Fibroblast of skin of abdomen (primary cell): ENCODE data around the gene MYRIP.
"Not testable (repeated sequence)": the region's sequence is repeated elsewhere in the genome, so short reads cannot be mapped to it uniquely, and the experiment has no call there.

Experiments used
- DNase-seq: peaks from one replicate; pipeline ENCODE4 v3.0.0-alpha.2; 2013

The MYRIP gene

GRCh38 chr3:39808467-39809180 is 785 bp upstream of the MYRIP start:
- DNase-seq: no peak

- DNase-seq: no peak
Measured at GRCh38 chr3:39809995-39810595, 686 bp downstream of the MYRIP start.

GRCh38 chr3:39810647-39811161 is 1.3 kb downstream of the MYRIP start:
- no peak for DNase-seq

GRCh38 chr3:39811561-39811960 is 2.2 kb downstream of the MYRIP start:
- DNase-seq: no peak

GRCh38 chr3:39812537-39812936 is 3.1 kb downstream of the MYRIP start:
- no peak for DNase-seq

GRCh38 chr3:39814007-39814406 is 4.6 kb downstream of the MYRIP start:
- peak; percentile 67 for DNase-seq

- DNase-seq: no peak
Measured at GRCh38 chr3:39819899-39820298, 10.5 kb downstream of the MYRIP start.

- not testable (repeated sequence) for DNase-seq
Measured at GRCh38 chr3:39833764-39834163, 24.4 kb downstream of the MYRIP start.

- no peak for DNase-seq
Measured at GRCh38 chr3:39839484-39839883, 30.1 kb downstream of the MYRIP start.

GRCh38 chr3:39843440-39843839 is 34.0 kb downstream of the MYRIP start:
- DNase-seq: no peak

- DNase-seq: no peak
Measured at GRCh38 chr3:39848365-39848764, 39.0 kb downstream of the MYRIP start.

- DNase-seq: no peak
Measured at GRCh38 chr3:39849992-39850715, 40.7 kb downstream of the MYRIP start.

GRCh38 chr3:39850716-39851032 is 41.3 kb downstream of the MYRIP start:
- no peak for DNase-seq

GRCh38 chr3:39855517-39855916 is 46.1 kb downstream of the MYRIP start:
- DNase-seq: no peak

GRCh38 chr3:39869890-39870289 is 60.5 kb downstream of the MYRIP start:
- DNase-seq: no peak

- DNase-seq: peak; percentile 2
Measured at GRCh38 chr3:39870706-39871105, 61.3 kb downstream of the MYRIP start.

GRCh38 chr3:39879581-39879980 is 70.2 kb downstream of the MYRIP start:
- no peak for DNase-seq

GRCh38 chr3:39882111-39882510 is 72.7 kb downstream of the MYRIP start:
- no peak for DNase-seq

GRCh38 chr3:39892068-39892467 is 82.7 kb downstream of the MYRIP start:
- DNase-seq: no peak

- no peak for DNase-seq
Measured at GRCh38 chr3:39896184-39896583, 86.8 kb downstream of the MYRIP start.

GRCh38 chr3:39900462-39901002 is 91.1 kb downstream of the MYRIP start:
- no peak for DNase-seq

GRCh38 chr3:39903253-39903652 is 93.8 kb downstream of the MYRIP start:
- DNase-seq: no peak

GRCh38 chr3:39905788-39906187 is 96.4 kb downstream of the MYRIP start:
- no peak for DNase-seq

- peak; percentile 3 for DNase-seq
Measured at GRCh38 chr3:39907981-39908380, 98.6 kb downstream of the MYRIP start.
